Measurements from ENCODE around the gene KLHL29.

DNA sequence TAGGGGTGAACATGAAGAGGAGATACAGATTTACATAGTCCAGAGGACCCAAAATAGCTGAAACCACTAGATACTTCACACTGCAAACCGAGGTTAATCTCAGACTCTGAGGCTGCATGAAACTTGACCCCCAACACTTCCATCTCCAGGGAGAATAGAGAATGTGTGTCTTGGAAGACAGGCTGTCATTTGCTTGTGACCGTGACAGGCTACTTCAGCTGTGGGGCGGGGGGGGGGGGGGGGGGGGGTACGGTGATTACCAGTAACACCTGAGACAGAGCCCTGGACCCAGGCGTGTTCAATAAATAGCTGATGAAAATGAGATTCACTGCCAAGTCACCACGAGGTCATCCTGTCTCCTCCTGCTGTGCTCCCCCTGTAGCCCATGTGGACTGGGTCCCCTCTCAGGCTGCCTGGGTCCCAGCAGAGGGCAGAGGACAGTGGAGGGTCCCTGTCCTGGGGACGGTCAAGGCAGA lies 5.7 kb upstream of the KLHL29 start:
- TF ChIP-seq, protein P1, sequence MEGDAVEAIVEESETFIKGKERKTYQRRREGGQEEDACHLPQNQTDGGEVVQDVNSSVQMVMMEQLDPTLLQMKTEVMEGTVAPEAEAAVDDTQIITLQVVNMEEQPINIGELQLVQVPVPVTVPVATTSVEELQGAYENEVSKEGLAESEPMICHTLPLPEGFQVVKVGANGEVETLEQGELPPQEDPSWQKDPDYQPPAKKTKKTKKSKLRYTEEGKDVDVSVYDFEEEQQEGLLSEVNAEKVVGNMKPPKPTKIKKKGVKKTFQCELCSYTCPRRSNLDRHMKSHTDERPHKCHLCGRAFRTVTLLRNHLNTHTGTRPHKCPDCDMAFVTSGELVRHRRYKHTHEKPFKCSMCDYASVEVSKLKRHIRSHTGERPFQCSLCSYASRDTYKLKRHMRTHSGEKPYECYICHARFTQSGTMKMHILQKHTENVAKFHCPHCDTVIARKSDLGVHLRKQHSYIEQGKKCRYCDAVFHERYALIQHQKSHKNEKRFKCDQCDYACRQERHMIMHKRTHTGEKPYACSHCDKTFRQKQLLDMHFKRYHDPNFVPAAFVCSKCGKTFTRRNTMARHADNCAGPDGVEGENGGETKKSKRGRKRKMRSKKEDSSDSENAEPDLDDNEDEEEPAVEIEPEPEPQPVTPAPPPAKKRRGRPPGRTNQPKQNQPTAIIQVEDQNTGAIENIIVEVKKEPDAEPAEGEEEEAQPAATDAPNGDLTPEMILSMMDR (conservative IDR thresholded peaks at IDR 0.05), result no peak
- no peak for TF ChIP-seq ZFX (IDR thresholded peaks at IDR 0.05)
